ENCODE data around the gene PBX2. TPM values are rescaled to one million over a fixed set of nuclear protein-coding genes. Genes with fewer than 3 reads are reported as not detected.

PBX2 gene
- total RNA-seq, 4 donors from 2014 or later = 55.0 to 75.0 (median 61.9) TPM

GRCh38 chr6:32181915-32182529 lies 8.0 kb downstream of the PBX2 start:
- peaks cover 0 to 75% (median 17%) of the 10 kb centered on the region in 4 donors for H3K4me1 ChIP-seq
- H3K4me3 ChIP-seq = no peak overlapping the region
- no peak for DNase-seq (ENCODE audit: low spot score in 2 of 2)
- TF ChIP-seq EP300 (IDR thresholded peaks at IDR 0.05) (no peak), CTCF (IDR thresholded peaks at IDR 0.05) (no peak), POLR2A (IDR thresholded peaks at IDR 0.05) (no peak)
- H3K27me3 ChIP-seq = no peaks in the 10 kb centered on the region
- WGBS, 2 donors = 72 to 85% methylated on average over 10 of the region's 10 CpGs
- peak overlapping the region in 2 of 4 donors; percentile 97 to 100 for H3K27ac ChIP-seq
- H3K36me3 ChIP-seq = peaks cover 0 to 56% (median 19%) of the 10 kb centered on the region in 3 donors
- no peaks in the 10 kb centered on the region for H3K9me3 ChIP-seq

DNA sequence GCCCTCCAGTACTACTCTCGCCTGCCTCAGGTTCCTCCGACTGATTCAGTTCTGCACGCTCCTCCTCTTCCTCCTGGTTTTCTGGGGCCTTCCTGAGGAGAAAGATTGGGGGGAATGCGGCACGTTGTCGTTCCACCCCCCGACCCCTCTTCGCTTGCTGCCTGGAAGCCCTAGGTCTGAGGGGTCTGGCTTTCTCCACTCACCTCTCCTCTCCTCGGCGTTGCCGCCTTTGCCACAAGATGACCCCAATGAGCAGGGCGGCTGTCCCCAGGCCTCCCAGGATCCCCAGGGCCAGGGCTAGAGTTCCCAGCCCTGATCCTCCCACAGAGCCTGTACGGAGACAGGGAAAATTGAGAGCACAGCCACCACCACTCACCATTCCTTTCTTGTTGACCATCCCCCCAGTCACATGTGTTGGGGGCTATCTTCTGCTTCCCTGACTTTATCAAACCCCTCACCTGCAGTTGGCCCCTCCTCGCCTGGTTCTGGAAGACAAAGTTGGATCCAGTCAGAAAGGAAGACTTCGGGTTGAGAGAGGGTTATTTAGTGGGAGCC lies 8.8 kb downstream of the PBX2 start:
- TF ChIP-seq POLR2A (IDR thresholded peaks at IDR 0.05) (no peak), CTCF (IDR thresholded peaks at IDR 0.05) (no peak), EP300 (IDR thresholded peaks at IDR 0.05) (no peak)
- H3K27ac ChIP-seq = peak overlapping the region in 2 of 4 donors; percentile 97 to 100

GRCh38 chr6:32179766-32180405 lies 10.1 kb downstream of the PBX2 start:
- peaks cover 0 to 72% (median 26%) of the 10 kb centered on the region in 4 donors for H3K4me1 ChIP-seq
- H3K36me3 ChIP-seq = peaks cover 0 to 48% (median 16%) of the 10 kb centered on the region in 3 donors
- WGBS, 2 donors = 55 to 67% methylated on average over 10 of the region's 10 CpGs
- H3K27me3 ChIP-seq = no peaks in the 10 kb centered on the region
- no peaks in the 10 kb centered on the region for H3K9me3 ChIP-seq
- peak overlapping the region in 2 of 4 donors; percentile 98 to 100 for H3K27ac ChIP-seq
- TF ChIP-seq EP300 (IDR thresholded peaks at IDR 0.05) (no peak), CTCF (IDR thresholded peaks at IDR 0.05) (no peak), POLR2A (IDR thresholded peaks at IDR 0.05) (no peak)
- H3K4me3 ChIP-seq = peak overlapping the region in 1 of 4 donors; percentile 88
- no peak for DNase-seq (ENCODE audit: low spot score in 2 of 2)

More for the DNA sequence above, 8.8 kb downstream of the PBX2 start:
- DNase-seq (ENCODE audit: low spot score in 2 of 2) = no peak
- WGBS, 2 donors = 80% methylated on average over 15 of the region's 15 CpGs
- no peak overlapping the region for H3K4me3 ChIP-seq
- peaks cover 0 to 48% (median 16%) of the 10 kb centered on the region in 3 donors for H3K36me3 ChIP-seq
- H3K4me1 ChIP-seq = peaks cover 0 to 75% (median 19%) of the 10 kb centered on the region in 4 donors
- H3K27me3 ChIP-seq = no peaks in the 10 kb centered on the region
- no peaks in the 10 kb centered on the region for H3K9me3 ChIP-seq

GRCh38 chr6:32178547-32179440 lies 11.2 kb downstream of the PBX2 start:
- H3K27me3 ChIP-seq = no peaks in the 10 kb centered on the region
- H3K4me3 ChIP-seq = peak overlapping the region; percentile 48 to 88 (median 71)
- H3K9me3 ChIP-seq = no peaks in the 10 kb centered on the region
- whole genome bisulfite sequencing, 2 donors = 2 to 3% methylated on average over 24 of the region's 24 CpGs
- H3K27ac ChIP-seq = peak overlapping the region; percentile 91 to 100 (median 95)
- H3K4me1 ChIP-seq = peaks cover 0 to 72% (median 32%) of the 10 kb centered on the region in 4 donors
- TF ChIP-seq EP300 (IDR thresholded peaks at IDR 0.05) (no peak), POLR2A (IDR thresholded peaks at IDR 0.05) (no peak), CTCF (IDR thresholded peaks at IDR 0.05) (no peak)
- H3K36me3 ChIP-seq = peaks cover 0 to 42% (median 16%) of the 10 kb centered on the region in 3 donors
- no peak for DNase-seq (ENCODE audit: low spot score in 2 of 2)

All from tibial nerve (tissue), 4 donors.